ENCODE data around the gene PCDH9.

The PCDH9 gene

DNA sequence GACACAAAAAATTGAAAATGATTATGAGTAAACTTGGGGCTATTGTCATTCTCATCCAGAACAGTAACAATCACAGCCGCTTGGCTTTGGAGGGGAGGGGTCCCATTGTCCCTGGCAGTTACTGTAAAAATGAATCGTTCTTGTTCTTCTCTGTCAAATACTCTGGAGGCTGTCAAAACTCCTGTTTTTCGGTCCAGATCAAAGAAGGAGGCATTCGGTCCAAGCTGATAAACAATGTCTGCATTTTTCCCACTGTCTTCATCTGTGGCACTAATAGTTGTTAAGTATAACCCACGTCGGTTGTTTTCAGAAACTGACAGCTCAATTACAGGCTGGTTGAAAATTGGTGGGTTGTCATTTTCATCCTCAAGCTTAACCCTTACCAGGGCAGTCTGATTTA lies 3.4 kb downstream of the PCDH9 start:
- no peak for DNase-seq (ENCODE audit: low read depth in 1 of 2, low spot score in 1 of 2)

- no peak for DNase-seq (ENCODE audit: low read depth in 1 of 2, low spot score in 1 of 2)
Measured at GRCh38 chr13:67225252-67226159, 4.6 kb downstream of the PCDH9 start.

DNA sequence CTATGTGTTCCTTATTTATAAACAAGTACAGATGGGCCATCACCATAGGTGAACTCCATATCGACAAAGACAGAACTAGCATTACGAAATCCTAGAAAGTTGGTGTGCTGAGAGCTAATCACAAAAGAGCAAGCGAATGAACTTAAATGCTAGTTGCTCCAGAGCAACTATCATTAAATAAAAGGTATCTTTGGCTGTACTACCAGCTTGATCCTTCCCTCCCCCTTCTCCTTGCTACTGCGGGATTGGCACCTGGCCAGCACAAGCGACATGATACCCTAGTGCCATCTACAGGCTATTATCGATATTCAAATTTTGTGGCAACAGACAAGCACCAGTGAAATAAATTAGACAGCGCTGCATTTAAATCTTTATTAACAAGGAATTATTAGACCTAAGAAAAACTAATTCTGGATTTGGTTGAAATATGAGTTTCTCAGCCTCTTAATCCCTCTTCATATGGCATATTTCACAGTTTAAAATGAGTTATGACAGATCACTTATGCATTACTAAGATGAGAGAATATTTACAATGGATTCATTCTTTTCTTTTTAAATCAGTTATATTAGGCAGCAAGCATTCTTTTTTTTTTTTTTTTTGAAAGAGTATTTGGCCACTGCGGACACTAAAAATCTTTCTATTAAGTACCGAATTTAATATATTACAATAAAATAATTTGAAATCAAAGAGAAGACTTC lies 5.8 kb downstream of the PCDH9 start:
- peak; percentile 4 to 27 for DNase-seq (ENCODE audit: low read depth in 1 of 2, low spot score in 1 of 2)

- no peak for DNase-seq (ENCODE audit: low read depth in 1 of 2, low spot score in 1 of 2)
Measured at GRCh38 chr13:67223742-67224141, 6.4 kb downstream of the PCDH9 start.

DNA sequence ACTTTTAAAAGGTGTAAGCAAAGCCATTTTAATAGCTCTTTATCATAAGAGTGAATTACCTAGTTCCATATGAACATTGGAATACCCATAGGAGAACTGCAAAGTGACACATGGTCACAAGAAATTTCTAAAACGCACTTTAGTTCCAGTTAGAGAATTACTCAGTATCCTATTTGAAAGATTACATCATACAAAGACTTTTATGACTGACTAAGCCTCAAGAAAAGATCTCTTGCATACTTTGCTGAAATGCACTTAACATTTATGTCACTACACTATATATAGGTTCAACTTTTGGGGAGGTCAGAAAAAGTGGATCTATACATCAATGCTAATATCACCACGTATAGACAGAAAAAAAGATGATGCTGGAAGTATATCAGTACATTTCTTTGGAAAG lies 7.1 kb downstream of the PCDH9 start:
- DNase-seq (ENCODE audit: low read depth in 1 of 2, low spot score in 1 of 2), result no peak

DNA sequence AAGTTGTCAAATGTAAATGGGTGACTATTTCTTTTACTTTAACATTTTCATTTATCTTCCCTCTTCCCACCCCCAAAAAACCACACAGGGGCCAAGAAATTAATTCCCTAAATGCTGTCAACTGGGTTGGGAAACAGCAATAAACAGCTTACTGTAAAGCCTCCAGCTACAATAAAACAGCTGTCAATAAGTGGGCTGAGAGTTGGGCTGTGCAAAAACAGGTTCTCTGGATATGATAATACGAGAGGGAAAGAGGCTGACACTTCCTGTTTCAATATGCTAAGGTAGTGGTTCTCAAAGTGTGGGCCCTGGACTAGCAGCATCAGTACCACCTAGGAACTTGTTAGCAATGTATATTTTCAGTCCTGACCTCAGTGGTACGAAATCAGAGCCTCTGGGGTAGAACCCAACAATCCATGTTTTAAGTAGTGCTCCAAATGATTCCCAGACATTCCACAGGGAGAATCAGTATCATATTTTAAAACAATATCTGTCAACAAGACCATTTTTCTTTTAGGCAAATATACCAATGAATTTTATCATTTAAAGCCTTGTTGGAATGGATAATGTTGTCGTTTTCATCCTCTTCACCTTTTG lies 8.4 kb downstream of the PCDH9 start:
- DNase-seq (ENCODE audit: low read depth in 1 of 2, low spot score in 1 of 2), result no peak

DNA sequence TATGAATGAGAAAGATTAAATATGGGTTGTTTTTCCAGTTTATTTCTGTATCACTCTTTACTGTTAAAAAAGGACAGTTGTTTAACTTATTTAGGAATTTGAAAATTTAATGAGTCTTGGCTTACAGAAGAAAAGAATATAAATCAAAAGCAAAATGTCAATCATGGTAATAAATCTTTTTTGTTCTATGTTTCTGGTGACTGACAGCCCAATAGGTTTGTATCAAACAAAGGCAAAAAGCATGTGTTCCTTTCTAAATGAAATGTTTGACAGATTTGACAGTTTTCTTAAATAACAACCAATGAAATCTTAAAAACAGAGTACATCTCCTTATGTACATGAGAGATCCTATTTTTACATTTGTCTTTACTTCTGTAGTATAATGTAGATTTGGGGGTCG lies 11.0 kb downstream of the PCDH9 start:
- DNase-seq (ENCODE audit: low read depth in 1 of 2, low spot score in 1 of 2), result no peak

DNA sequence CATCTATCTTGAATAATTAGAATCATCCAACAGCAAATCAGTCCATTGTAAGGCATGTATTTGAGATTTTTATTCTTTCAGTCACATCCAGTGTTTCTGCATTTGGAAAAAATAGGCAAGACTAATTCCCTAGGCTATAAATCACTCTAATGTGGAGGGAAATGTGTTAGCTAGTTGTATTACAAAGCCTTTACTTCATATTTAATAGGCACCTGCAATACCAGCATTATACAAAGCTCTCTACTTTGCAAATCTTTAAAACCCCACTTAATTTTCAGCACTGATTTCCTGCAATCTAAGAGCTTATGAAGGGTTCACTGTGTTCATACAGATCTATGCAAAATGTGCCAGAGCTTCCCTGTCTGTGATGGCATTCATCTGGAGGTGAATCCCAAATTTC lies 12.3 kb downstream of the PCDH9 start:
- no peak for DNase-seq (ENCODE audit: low read depth in 1 of 2, low spot score in 1 of 2)

DNA sequence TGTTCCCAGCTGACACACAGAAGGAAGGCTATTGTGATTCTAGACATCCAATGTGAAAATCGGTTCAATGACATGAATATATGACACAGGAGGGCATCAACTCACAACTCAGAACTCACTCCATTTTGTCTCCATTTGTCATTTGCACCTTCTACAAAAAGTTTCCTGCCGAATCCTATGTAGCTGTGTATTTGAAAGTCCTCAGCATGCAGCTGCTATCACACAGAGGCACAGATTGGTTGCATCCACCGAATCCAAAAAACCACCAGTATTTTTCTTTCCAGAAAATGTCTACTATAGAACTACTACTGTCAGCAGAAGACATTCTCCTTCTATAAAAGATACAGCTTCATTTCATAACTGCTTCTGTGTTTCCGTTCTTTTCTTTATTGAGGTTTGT lies 13.3 kb downstream of the PCDH9 start:
- DNase-seq (ENCODE audit: low read depth in 1 of 2, low spot score in 1 of 2), result no peak

GRCh38 chr13:67210208-67210607 lies 19.9 kb downstream of the PCDH9 start:
- DNase-seq (ENCODE audit: low read depth in 1 of 2, low spot score in 1 of 2), result no peak

- no peak for DNase-seq (ENCODE audit: low read depth in 1 of 2, low spot score in 1 of 2)
Measured at GRCh38 chr13:67208552-67208951, 21.6 kb downstream of the PCDH9 start.

- no peak for DNase-seq (ENCODE audit: low read depth in 1 of 2, low spot score in 1 of 2)
Measured at GRCh38 chr13:67204764-67205163, 25.4 kb downstream of the PCDH9 start.

- no peak for DNase-seq (ENCODE audit: low read depth in 1 of 2, low spot score in 1 of 2)
Measured at GRCh38 chr13:67200605-67201004, 29.5 kb downstream of the PCDH9 start.

- no peak for DNase-seq (ENCODE audit: low read depth in 1 of 2, low spot score in 1 of 2)
Measured at GRCh38 chr13:67200183-67200582, 30.0 kb downstream of the PCDH9 start.

DNA sequence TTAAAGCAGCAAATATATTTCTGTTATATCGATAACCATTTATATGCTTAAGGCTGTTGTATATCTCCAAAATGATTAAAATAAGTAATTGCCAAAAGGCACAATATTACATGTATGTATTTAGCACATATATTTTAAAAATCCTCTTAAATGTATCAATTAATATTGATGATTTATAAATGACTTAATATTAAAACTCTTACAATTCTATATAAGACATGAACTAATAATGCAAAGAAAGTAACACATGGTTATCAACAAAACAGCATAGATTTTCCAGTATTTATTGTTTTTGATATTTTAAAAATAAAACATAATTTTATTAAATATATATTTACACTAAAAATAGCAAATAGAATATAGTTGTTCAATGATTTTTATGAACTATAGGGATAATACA lies 32.4 kb downstream of the PCDH9 start:
- no peak for DNase-seq (ENCODE audit: low read depth in 1 of 2, low spot score in 1 of 2)

DNA sequence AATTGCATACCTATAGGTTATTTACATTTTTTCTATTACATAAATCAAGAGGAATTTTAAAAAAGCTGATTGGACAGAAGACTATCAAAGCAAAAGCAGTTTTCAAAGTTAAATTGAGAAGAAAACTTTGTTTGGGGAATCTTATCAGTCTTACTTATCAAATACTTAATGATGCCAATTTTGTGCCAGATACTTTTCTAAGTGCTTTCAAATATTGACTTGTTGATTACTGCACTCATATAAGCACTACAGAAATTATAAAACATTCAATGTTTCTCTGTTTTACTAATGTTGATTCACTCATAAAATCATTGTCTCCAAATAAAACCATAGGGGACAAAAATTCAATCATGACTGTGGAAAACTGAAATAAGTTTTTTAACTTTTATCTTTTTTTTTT lies 36.2 kb downstream of the PCDH9 start:
- no peak for DNase-seq (ENCODE audit: low read depth in 1 of 2, low spot score in 1 of 2)

- no peak for DNase-seq (ENCODE audit: low read depth in 1 of 2, low spot score in 1 of 2)
Measured at GRCh38 chr13:67192751-67193150, 37.4 kb downstream of the PCDH9 start.

GRCh38 chr13:67186995-67187569 lies 43.1 kb downstream of the PCDH9 start:
- no peak for DNase-seq (ENCODE audit: low read depth in 1 of 2, low spot score in 1 of 2)

GRCh38 chr13:67184247-67184646 lies 45.9 kb downstream of the PCDH9 start:
- DNase-seq (ENCODE audit: low read depth in 1 of 2, low spot score in 1 of 2), result no peak

- no peak for DNase-seq (ENCODE audit: low read depth in 1 of 2, low spot score in 1 of 2)
Measured at GRCh38 chr13:67183151-67183550, 47.0 kb downstream of the PCDH9 start.

DNA sequence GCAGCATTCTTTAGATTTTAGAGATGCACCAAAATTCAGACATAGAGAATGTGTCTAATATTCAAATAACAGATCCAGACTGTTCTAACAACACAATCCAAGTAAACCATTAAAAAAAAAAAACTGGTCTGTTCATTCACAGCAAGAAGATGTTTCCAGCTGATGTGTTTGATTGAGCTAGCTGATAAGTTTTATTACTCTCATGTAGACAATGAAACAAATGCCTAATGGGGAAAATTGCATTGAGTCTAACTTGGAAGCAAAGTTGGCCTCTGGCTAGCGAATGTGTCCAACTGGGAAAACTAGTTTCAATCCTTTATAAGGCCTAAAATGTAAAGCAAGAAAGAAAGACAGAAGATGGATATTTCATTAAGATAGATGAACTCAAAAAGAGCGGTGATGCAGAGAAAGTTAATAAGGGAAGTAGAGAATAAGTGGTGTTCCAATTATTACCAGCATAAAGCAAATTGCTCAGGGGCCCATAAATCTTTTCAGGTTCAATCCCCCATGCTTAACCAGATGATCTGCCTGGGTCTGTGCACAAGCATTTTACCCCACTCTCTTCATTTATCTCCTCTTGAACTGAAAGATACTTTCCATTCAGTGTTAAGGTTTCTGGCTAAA lies 54.2 kb downstream of the PCDH9 start:
- no peak for DNase-seq (ENCODE audit: low read depth in 1 of 2, low spot score in 1 of 2)
